CD4-positive, CD25-positive, alpha-beta regulatory T cell (primary cell): ENCODE measurements around the gene ALOX5. TPM values are rescaled to one million over a fixed set of nuclear protein-coding genes. Genes with fewer than 3 reads are reported as not detected.
A peak's percentile ranks its signal among the peaks of the same experiment; 100 is the strongest.

ENCODE experiments used
- ATAC-seq, 2 donors: fragments of 150-1000 bp; cut with Tn5 transposase; one replicate each; pipeline ENCODE4 v1.10.0; 2021; ENCODE audit warnings: low read depth in 2 of 2, moderate number of reproducible peaks in 2 of 2, moderate library complexity in 1 of 2
- DNase-seq, 3 donors: peaks; one replicate each; pipeline versions ENCODE4 v3.0.0 to v3.0.0-alpha.2; 2012 to 2022; ENCODE audit warnings: mixed read lengths in 1 of 3
- H3K27ac ChIP-seq: one replicate; pipeline ENCODE4 v1.7.0; 2013; ENCODE audit warnings: mild to moderate bottlenecking, low read length; ENCODE audit not compliant: insufficient read depth, poor library complexity, severe bottlenecking
- H3K27me3 ChIP-seq: one replicate; pipeline ENCODE4 v1.7.0; 2013; ENCODE audit warnings: low read length; ENCODE audit not compliant: control insufficient read depth, insufficient read depth
- H3K36me3 ChIP-seq: one replicate; pipeline ENCODE4 v1.7.0; 2013; ENCODE audit warnings: mild to moderate bottlenecking, low read length, moderate library complexity; ENCODE audit not compliant: control insufficient read depth, insufficient read depth
- H3K4me1 ChIP-seq: 2 replicates; pipeline ENCODE4 v1.7.0; 2013; ENCODE audit warnings: mild to moderate bottlenecking, low read length; ENCODE audit not compliant: insufficient read depth, control insufficient read depth, poor library complexity, severe bottlenecking
- H3K4me3 ChIP-seq: one replicate; pipeline ENCODE4 v1.7.0; 2013; ENCODE audit warnings: low read depth, mild to moderate bottlenecking, low read length, moderate library complexity
- H3K9me3 ChIP-seq, 2 experiments: 1 replicate in 1 of 2; 2 replicates in 1 of 2; pipeline ENCODE4 v1.7.0; 2013; ENCODE audit warnings: low read length in 2 of 2, mild to moderate bottlenecking in 1 of 2, moderate library complexity in 1 of 2; ENCODE audit not compliant: control insufficient read depth in 2 of 2
- H3K27ac Mint-ChIP-seq, 3 donors: one replicate each; pipeline ENCODE4 v1.8.0; 2020 to 2022; ENCODE audit warnings: mild to moderate bottlenecking in 3 of 3, mixed read lengths in 3 of 3, moderate library complexity in 2 of 3
- H3K27me3 Mint-ChIP-seq: one replicate; pipeline ENCODE4 v1.8.0; 2022; ENCODE audit warnings: mild to moderate bottlenecking, mixed read lengths
- H3K36me3 Mint-ChIP-seq: one replicate; pipeline ENCODE4 v1.8.0; 2020; ENCODE audit warnings: mixed read lengths
- H3K4me1 Mint-ChIP-seq, 4 donors: one replicate each; pipeline ENCODE4 v1.8.0; 2020 to 2022; ENCODE audit warnings: mixed read lengths in 4 of 4, mild to moderate bottlenecking in 1 of 4
- H3K4me3 Mint-ChIP-seq, 4 donors: one replicate each; pipeline ENCODE4 v1.8.0; 2020 to 2022; ENCODE audit warnings: mild to moderate bottlenecking in 4 of 4, mixed read lengths in 4 of 4, moderate library complexity in 3 of 4
- H3K9me3 Mint-ChIP-seq, 7 donors: one replicate each; pipeline ENCODE4 v1.8.0; 2020 to 2022; ENCODE audit warnings: mixed read lengths in 7 of 7, mild to moderate bottlenecking in 3 of 7, moderate library complexity in 2 of 7
- polyA plus RNA-seq, 4 donors: library from polyadenylated mRNA; unstranded; fragments of 300-500 nt; fragmentation: Illumina TruSeq; gene quantifications; one replicate each; pipeline ENCODE4 v1.2.3, GENCODE V29; 2021
- total RNA-seq: library from RNA; stranded (reverse); gene quantifications from one replicate; pipeline ENCODE4 v1.2.3, GENCODE V29; 2022

The ALOX5 gene
- total and polyA plus RNA-seq, 5 donors from 2014 or later = 0.16 to 1.5 (median 0.28) TPM

DNA sequence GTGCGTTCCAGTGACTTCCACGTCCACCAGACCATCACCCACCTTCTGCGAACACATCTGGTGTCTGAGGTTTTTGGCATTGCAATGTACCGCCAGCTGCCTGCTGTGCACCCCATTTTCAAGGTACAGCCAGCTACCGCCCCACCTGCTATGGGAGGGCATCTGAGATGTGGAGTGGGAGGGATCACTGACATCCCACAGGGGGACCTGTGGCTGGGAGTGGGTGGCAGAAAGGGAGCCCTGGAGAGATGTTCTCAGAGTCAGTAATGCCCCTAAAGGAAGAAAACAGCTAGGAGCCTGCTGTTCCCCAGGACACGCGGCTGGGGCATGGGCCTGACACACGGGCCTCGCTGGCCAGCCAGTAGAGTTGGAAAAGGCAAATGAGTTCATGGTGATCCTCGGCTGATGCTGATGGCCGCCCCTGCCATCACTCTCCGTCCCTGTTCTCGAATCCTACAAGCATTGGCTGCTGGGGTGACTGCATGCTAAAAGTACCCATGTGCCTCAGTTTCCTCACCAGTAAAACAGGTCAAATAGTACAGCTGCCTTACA is 66.6 kb downstream of the ALOX5 start:
- no peak overlapping the region for H3K27ac ChIP-seq
- no peak overlapping the region for H3K4me3 ChIP-seq
- Mint-ChIP-seq H3K4me1 (no peaks in the 10 kb centered on the region), H3K36me3 (no peaks in the 10 kb centered on the region), H3K9me3 (no peaks in the 10 kb centered on the region), H3K4me3 (no peak overlapping the region), H3K27ac (no peak overlapping the region), H3K27me3 (peaks cover 13% of the 10 kb centered on the region)
- ATAC-seq (no peak), DNase-seq (no peak)
- H3K36me3 ChIP-seq = no peaks in the 10 kb centered on the region
- no peaks in the 10 kb centered on the region for H3K9me3 ChIP-seq
- H3K27me3 ChIP-seq = no peaks in the 10 kb centered on the region
- no peaks in the 10 kb centered on the region for H3K4me1 ChIP-seq

DNA sequence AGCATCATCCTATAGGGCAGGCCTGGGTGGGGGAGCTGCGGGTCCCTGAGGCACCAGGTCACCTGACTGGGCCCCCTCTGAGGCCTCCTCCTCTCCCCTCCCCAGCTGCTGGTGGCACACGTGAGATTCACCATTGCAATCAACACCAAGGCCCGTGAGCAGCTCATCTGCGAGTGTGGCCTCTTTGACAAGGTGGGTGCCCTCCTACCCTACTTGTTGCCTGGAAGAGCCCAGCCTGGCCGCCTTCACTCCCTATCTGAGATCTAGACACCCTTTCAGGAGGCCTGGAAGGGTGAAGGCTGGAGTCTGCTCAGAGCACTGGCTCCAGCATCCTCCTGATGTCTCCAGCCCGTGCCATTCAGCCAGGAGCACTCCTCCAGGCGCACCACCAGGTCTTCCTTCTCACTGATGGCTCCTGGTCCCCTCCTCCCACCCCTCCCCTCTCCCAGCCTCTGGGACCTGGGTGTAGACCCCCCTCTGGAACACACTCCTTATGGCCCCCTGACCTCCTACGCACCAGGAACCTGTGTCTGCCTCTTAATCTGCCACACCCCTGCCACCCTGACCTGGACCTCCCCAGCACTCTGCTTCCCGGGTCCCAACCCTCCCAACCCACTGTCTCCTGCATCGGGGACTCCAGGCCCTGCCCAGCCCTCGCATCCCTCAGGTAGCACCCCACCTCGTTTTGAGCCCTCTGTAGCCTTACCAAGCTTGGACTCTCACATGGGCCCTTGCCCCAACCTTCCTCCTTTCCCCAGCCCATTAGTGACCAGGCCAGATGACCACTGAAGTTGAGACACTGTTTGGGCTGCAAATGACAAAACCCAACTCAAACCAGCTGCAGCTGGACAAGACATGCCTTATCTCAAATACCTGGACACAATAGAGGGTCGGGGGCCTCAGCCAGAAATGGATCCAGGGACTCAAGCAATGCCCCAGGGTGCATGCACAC is 67.5 kb downstream of the ALOX5 start:
- ATAC-seq (no peak), DNase-seq (no peak)
- H3K4me3 ChIP-seq = no peak overlapping the region
- Mint-ChIP-seq H3K27me3 (peaks cover 11% of the 10 kb centered on the region), H3K4me1 (no peaks in the 10 kb centered on the region), H3K9me3 (no peaks in the 10 kb centered on the region), H3K36me3 (no peaks in the 10 kb centered on the region), H3K27ac (no peak overlapping the region), H3K4me3 (no peak overlapping the region)
- H3K27ac ChIP-seq = no peak overlapping the region
- no peaks in the 10 kb centered on the region for H3K27me3 ChIP-seq
- H3K4me1 ChIP-seq = no peaks in the 10 kb centered on the region
- H3K9me3 ChIP-seq = no peaks in the 10 kb centered on the region
- no peaks in the 10 kb centered on the region for H3K36me3 ChIP-seq

DNA sequence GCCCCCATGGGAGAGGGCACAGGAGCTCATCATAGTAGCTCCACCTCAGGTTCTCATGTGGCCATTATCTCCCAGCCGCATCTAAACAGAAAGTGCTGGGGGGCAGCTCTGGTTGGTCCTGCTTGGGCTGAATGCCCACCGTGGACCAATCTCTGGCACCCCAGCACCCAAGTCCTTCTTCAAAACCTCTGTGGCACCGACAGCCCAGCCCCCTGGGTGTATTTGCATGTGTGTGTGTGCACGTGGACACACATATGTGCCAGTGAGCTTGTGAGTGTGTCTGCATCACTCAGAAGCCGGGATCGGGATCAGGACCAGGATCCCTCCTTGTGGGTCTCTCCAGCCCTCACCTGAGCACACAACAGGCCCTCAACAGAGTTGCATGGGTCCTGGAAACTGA is 68.2 kb downstream of the ALOX5 start:
- Histone ChIP-seq H3K4me3 (no peak overlapping the region), H3K9me3 (no peaks in the 10 kb centered on the region), H3K27me3 (no peaks in the 10 kb centered on the region), H3K27ac (no peak overlapping the region), H3K4me1 (no peaks in the 10 kb centered on the region), H3K36me3 (no peaks in the 10 kb centered on the region)
- ATAC-seq = no peak
- H3K27me3 Mint-ChIP-seq = peaks cover 11% of the 10 kb centered on the region
- H3K4me3 Mint-ChIP-seq = no peak overlapping the region
- no peaks in the 10 kb centered on the region for H3K36me3 Mint-ChIP-seq
- H3K4me1 Mint-ChIP-seq = peaks cover 0 to 4% (median 0%) of the 10 kb centered on the region in 4 donors
- DNase-seq = no peak
- no peaks in the 10 kb centered on the region for H3K9me3 Mint-ChIP-seq
- H3K27ac Mint-ChIP-seq = no peak overlapping the region

DNA sequence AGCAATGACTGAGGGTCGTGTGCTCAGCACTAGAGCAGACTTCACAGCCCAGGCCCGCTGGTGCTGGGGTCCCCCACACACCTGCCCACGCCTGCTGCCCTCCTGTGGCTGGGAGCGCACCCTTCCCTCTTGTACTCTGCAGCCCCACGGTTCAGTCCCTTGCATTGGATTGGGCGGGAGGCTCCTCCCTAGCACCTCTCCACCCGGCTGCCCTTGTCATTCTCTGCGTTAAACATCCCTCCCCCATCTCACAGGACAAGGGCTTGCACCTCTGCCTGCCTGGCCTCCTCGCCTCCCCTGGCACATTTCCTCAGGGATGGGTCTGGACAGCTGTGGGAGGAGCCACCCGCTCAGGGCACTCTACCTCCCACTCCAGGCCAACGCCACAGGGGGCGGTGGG is 68.6 kb downstream of the ALOX5 start:
- Histone ChIP-seq H3K36me3 (no peaks in the 10 kb centered on the region), H3K27me3 (no peaks in the 10 kb centered on the region), H3K9me3 (no peaks in the 10 kb centered on the region), H3K27ac (no peak overlapping the region), H3K4me1 (no peaks in the 10 kb centered on the region), H3K4me3 (no peak overlapping the region)
- H3K9me3 Mint-ChIP-seq = no peaks in the 10 kb centered on the region
- DNase-seq (no peak), ATAC-seq (no peak)
- no peak overlapping the region for H3K4me3 Mint-ChIP-seq
- peaks cover 0 to 4% (median 0%) of the 10 kb centered on the region in 4 donors for H3K4me1 Mint-ChIP-seq
- H3K36me3 Mint-ChIP-seq = no peaks in the 10 kb centered on the region
- peaks cover 11% of the 10 kb centered on the region for H3K27me3 Mint-ChIP-seq
- H3K27ac Mint-ChIP-seq = no peak overlapping the region

GRCh38 chr10:45443101-45444009 is 69.3 kb downstream of the ALOX5 start:
- no peak for DNase-seq
- Histone ChIP-seq H3K27me3 (no peaks in the 10 kb centered on the region), H3K4me1 (no peaks in the 10 kb centered on the region), H3K36me3 (no peaks in the 10 kb centered on the region), H3K9me3 (no peaks in the 10 kb centered on the region), H3K27ac (no peak overlapping the region), H3K4me3 (no peak overlapping the region)
- peaks cover 0 to 4% (median 0%) of the 10 kb centered on the region in 4 donors for H3K4me1 Mint-ChIP-seq
- H3K36me3 Mint-ChIP-seq = no peaks in the 10 kb centered on the region
- H3K9me3 Mint-ChIP-seq = no peaks in the 10 kb centered on the region
- H3K4me3 Mint-ChIP-seq = no peak overlapping the region
- H3K27ac Mint-ChIP-seq = no peak overlapping the region
- peaks cover 11% of the 10 kb centered on the region for H3K27me3 Mint-ChIP-seq
- ATAC-seq = no peak

GRCh38 chr10:45444022-45444421 is 70.0 kb downstream of the ALOX5 start:
- ATAC-seq (no peak), DNase-seq (no peak)
- H3K4me3 ChIP-seq = no peak overlapping the region
- Mint-ChIP-seq H3K36me3 (no peaks in the 10 kb centered on the region), H3K4me3 (no peak overlapping the region), H3K4me1 (peaks cover 0 to 4% (median 0%) of the 10 kb centered on the region in 4 donors), H3K27me3 (peaks cover 11% of the 10 kb centered on the region), H3K9me3 (no peaks in the 10 kb centered on the region), H3K27ac (peak overlapping the region in 1 of 3 donors; percentile 26)
- H3K4me1 ChIP-seq = no peaks in the 10 kb centered on the region
- no peaks in the 10 kb centered on the region for H3K9me3 ChIP-seq
- H3K36me3 ChIP-seq = no peaks in the 10 kb centered on the region
- no peak overlapping the region for H3K27ac ChIP-seq
- H3K27me3 ChIP-seq = no peaks in the 10 kb centered on the region

GRCh38 chr10:45444976-45445898 is 71.2 kb downstream of the ALOX5 start:
- H3K36me3 Mint-ChIP-seq = no peaks in the 10 kb centered on the region
- peaks cover 0 to 2% (median 0%) of the 10 kb centered on the region in 7 donors for H3K9me3 Mint-ChIP-seq
- Histone ChIP-seq H3K27ac (no peak overlapping the region), H3K4me1 (no peaks in the 10 kb centered on the region), H3K4me3 (no peak overlapping the region), H3K9me3 (no peaks in the 10 kb centered on the region), H3K27me3 (no peaks in the 10 kb centered on the region), H3K36me3 (no peaks in the 10 kb centered on the region)
- H3K27me3 Mint-ChIP-seq = peaks cover 4% of the 10 kb centered on the region
- no peak overlapping the region for H3K4me3 Mint-ChIP-seq
- H3K4me1 Mint-ChIP-seq = peaks cover 0 to 4% (median 0%) of the 10 kb centered on the region in 4 donors
- no peak for DNase-seq
- ATAC-seq = no peak
- H3K27ac Mint-ChIP-seq = peak overlapping the region in 1 of 3 donors; percentile 49
